SU-DHL-6 (cell line): Measurements from ENCODE around the gene SNCA.

Experiments
- H2AFZ ChIP-seq: fragments of 200-600 bp; sonication (generic); 2 replicates; pipeline ENCODE4 v1.6.1; 2014; ENCODE audit warnings: low read depth, mild to moderate bottlenecking, moderate library complexity, mixed read lengths, antibody characterized with exemption, low read length; ENCODE audit not compliant: severe bottlenecking
- H3F3A ChIP-seq: fragments of 200-600 bp; shearing (Covaris generic); 2 replicates; pipeline ENCODE4 v1.6.0; 2016; ENCODE audit warnings: antibody characterized with exemption, mild to moderate bottlenecking; ENCODE audit not compliant: insufficient read depth
- H3K27ac ChIP-seq: fragments of 200-600 bp; sonication (generic); 2 replicates; pipeline ENCODE4 v1.5.1; 2016; ENCODE audit warnings: low read depth, mild to moderate bottlenecking, low read length, moderate library complexity, mixed read lengths
- H3K27me3 ChIP-seq: fragments of 200-600 bp; sonication (generic), shearing (Covaris generic); 2 replicates; pipeline ENCODE4 v1.6.0; 2014; ENCODE audit warnings: mild to moderate bottlenecking, low read length
- H3K36me3 ChIP-seq: fragments of 200-600 bp; sonication (generic); 2 replicates; pipeline ENCODE4 v1.6.1; 2014; ENCODE audit warnings: mild to moderate bottlenecking, low read length, mixed read lengths
- H3K4me2 ChIP-seq: fragments of 300-600, 200-600 bp; shearing (Covaris generic), sonication (generic); 2 replicates; pipeline ENCODE4 v1.6.0; 2014; ENCODE audit warnings: low read length, low read depth, mild to moderate bottlenecking; ENCODE audit not compliant: poor library complexity, severe bottlenecking
- H3K4me3 ChIP-seq: fragments of 200-600 bp; sonication (generic); 2 replicates; pipeline ENCODE4 v1.5.1; 2014; ENCODE audit warnings: antibody characterized with exemption, low read length, mild to moderate bottlenecking, mixed read lengths; ENCODE audit not compliant: insufficient read depth, poor library complexity, severe bottlenecking
- H3K79me2 ChIP-seq: fragments of 200-600 bp; sonication (generic); 2 replicates; pipeline ENCODE4 v1.6.1; 2014; ENCODE audit warnings: mild to moderate bottlenecking, low read length, moderate library complexity; ENCODE audit not compliant: insufficient read depth
- H3K9ac ChIP-seq: fragments of 200-600 bp; sonication (generic); 2 replicates; pipeline ENCODE4 v1.7.0; 2014; ENCODE audit warnings: mild to moderate bottlenecking, low read length
- H3K9me2 ChIP-seq: fragments of 200-600 bp; sonication (generic); replicated peaks from 2 replicates; pipeline ENCODE4 v1.6.1; 2014; ENCODE audit warnings: low read length; ENCODE audit not compliant: insufficient read depth
- H3K9me3 ChIP-seq: fragments of 200-600 bp; sonication (generic); 2 replicates; pipeline ENCODE4 v1.6.1; 2014; ENCODE audit warnings: low read length, mixed read lengths; ENCODE audit not compliant: insufficient read depth
- H4K20me1 ChIP-seq: fragments of 200-600 bp; sonication (generic); 2 replicates; pipeline ENCODE4 v1.6.1; 2014; ENCODE audit warnings: low read depth, mild to moderate bottlenecking, antibody characterized with exemption, low read length, moderate library complexity, mixed read lengths
- CTCF ChIP-seq: fragments of 200-600 bp; sonication (generic); IDR thresholded peaks from one replicate; pipeline ENCODE4 v1.5.1; 2017; ENCODE audit warnings: antibody characterized with exemption, mild to moderate bottlenecking, low read length, moderate library complexity; ENCODE audit not compliant: insufficient read depth, poor library complexity, severe bottlenecking
- EZH2phosphoT487 ChIP-seq: fragments of 200-600 bp; sonication (generic), shearing (Covaris generic); conservative IDR thresholded peaks from 2 replicates; pipeline ENCODE4 v1.6.1; 2018; ENCODE audit warnings: mild to moderate bottlenecking, antibody characterized with exemption, low read length, moderate library complexity, mixed read lengths

Gene SNCA

GRCh38 chr4:89821612-89822011 is 15.3 kb downstream of the SNCA start:
- Histone ChIP-seq H3K79me2 (no peaks in the 10 kb centered on the region), H3F3A (no peaks in the 10 kb centered on the region), H3K9me2 (no peaks in the 10 kb centered on the region), H3K27me3 (no peaks in the 10 kb centered on the region), H3K27ac (no peak overlapping the region), H4K20me1 (no peaks in the 10 kb centered on the region), H3K9ac (no peak overlapping the region), H3K4me2 (no peak overlapping the region), H2AFZ (no peak overlapping the region), H3K36me3 (no peaks in the 10 kb centered on the region), H3K9me3 (no peaks in the 10 kb centered on the region), H3K4me3 (no peak overlapping the region)
- TF ChIP-seq EZH2phosphoT487 (no peak), CTCF (no peak)

GRCh38 chr4:89820010-89820409 is 17.0 kb downstream of the SNCA start:
- H3K36me3 ChIP-seq = no peaks in the 10 kb centered on the region
- H3K4me3 ChIP-seq = no peak overlapping the region
- H3K27me3 ChIP-seq = no peaks in the 10 kb centered on the region
- H4K20me1 ChIP-seq = no peaks in the 10 kb centered on the region
- no peaks in the 10 kb centered on the region for H3K9me3 ChIP-seq
- H2AFZ ChIP-seq = no peak overlapping the region
- no peaks in the 10 kb centered on the region for H3K9me2 ChIP-seq
- TF ChIP-seq EZH2phosphoT487 = no peak
- TF ChIP-seq CTCF = no peak
- no peaks in the 10 kb centered on the region for H3K79me2 ChIP-seq
- no peak overlapping the region for H3K4me2 ChIP-seq
- H3F3A ChIP-seq = no peaks in the 10 kb centered on the region
- no peak overlapping the region for H3K9ac ChIP-seq
- H3K27ac ChIP-seq = no peak overlapping the region

- TF ChIP-seq CTCF = no peak
- no peak for TF ChIP-seq EZH2phosphoT487
- Histone ChIP-seq H3K9ac (no peak overlapping the region), H3K27me3 (no peaks in the 10 kb centered on the region), H2AFZ (no peak overlapping the region), H3K4me2 (no peak overlapping the region), H3K36me3 (no peaks in the 10 kb centered on the region), H4K20me1 (no peaks in the 10 kb centered on the region), H3K27ac (no peak overlapping the region), H3K9me3 (no peaks in the 10 kb centered on the region), H3F3A (no peaks in the 10 kb centered on the region), H3K9me2 (no peaks in the 10 kb centered on the region), H3K4me3 (no peak overlapping the region), H3K79me2 (no peaks in the 10 kb centered on the region)
Measured at GRCh38 chr4:89814362-89814761, 22.6 kb downstream of the SNCA start.

GRCh38 chr4:89813197-89813596 is 23.8 kb downstream of the SNCA start:
- H3K4me2 ChIP-seq = no peak overlapping the region
- H3F3A ChIP-seq = no peaks in the 10 kb centered on the region
- no peaks in the 10 kb centered on the region for H4K20me1 ChIP-seq
- no peak overlapping the region for H3K9ac ChIP-seq
- no peak for TF ChIP-seq CTCF
- no peak for TF ChIP-seq EZH2phosphoT487
- no peaks in the 10 kb centered on the region for H3K9me2 ChIP-seq
- no peak overlapping the region for H3K4me3 ChIP-seq
- H3K9me3 ChIP-seq = no peaks in the 10 kb centered on the region
- no peaks in the 10 kb centered on the region for H3K79me2 ChIP-seq
- H3K27me3 ChIP-seq = no peaks in the 10 kb centered on the region
- no peak overlapping the region for H3K27ac ChIP-seq
- H2AFZ ChIP-seq = no peak overlapping the region
- no peaks in the 10 kb centered on the region for H3K36me3 ChIP-seq
